GM21360 (cell line): ENCODE data around the gene CSF3R.
A peak's percentile ranks its signal among the peaks of the same experiment; 100 is the strongest.

Experiments
- ATAC-seq: cut with Tn5 transposase; IDR thresholded peaks from one replicate; pipeline ENCODE4 v1.9.1; 2021; ENCODE audit warnings: mild to moderate bottlenecking, moderate library complexity; ENCODE audit not compliant: unreplicated experiment

CSF3R gene

GRCh38 chr1:36421649-36422048 lies 61.1 kb downstream of the CSF3R start:
- ATAC-seq = no peak

- peak; percentile 66 for ATAC-seq
Observed at GRCh38 chr1:36420836-36421317, 61.8 kb downstream of the CSF3R start.

GRCh38 chr1:36420409-36420808 lies 62.3 kb downstream of the CSF3R start:
- ATAC-seq = no peak

- no peak for ATAC-seq
Observed at GRCh38 chr1:36419569-36419968, 63.1 kb downstream of the CSF3R start.

- ATAC-seq = no peak
Observed at GRCh38 chr1:36419140-36419539, 63.6 kb downstream of the CSF3R start.

- ATAC-seq = no peak
Observed at GRCh38 chr1:36417931-36418330, 64.8 kb downstream of the CSF3R start.
